HEK293 (cell line): ENCODE data around the gene ANKRD11.

Experiments
- CTCF ChIA-PET: fragments of 350-600 bp; formaldehyde crosslinking; extraction: SDS; loops from one replicate; lab custom pipeline; 2021; ENCODE audit warnings: antibody characterized with exemption; lab: Yijun Ruan, JAX
- POLR2A ChIA-PET: fragments of 300-600 bp; formaldehyde crosslinking; extraction: SDS; loops from one replicate; lab custom pipeline; 2020; ENCODE audit warnings: antibody characterized with exemption, inconsistent platforms; lab: Yijun Ruan, JAX
- H3K27ac ChIP-seq: fragments of 200-500 bp; sonication (Bioruptor generic); 2 replicates; pipeline ENCODE4 v1.5.1; 2014; ENCODE audit warnings: low read depth, low read length, control low read depth, inconsistent platforms; ENCODE audit errors: extremely low read depth
- H3K36me3 ChIP-seq, 2 experiments: fragments of 200-500 bp in 1 of 2; sonication (Bioruptor generic) in 1 of 2; 1 replicate in 1 of 2; 2 replicates in 1 of 2; pipeline ENCODE4 v1.5.1; 2014 to 2017; ENCODE audit warnings: inconsistent platforms in 2 of 2, low read length in 2 of 2; ENCODE audit not compliant: control insufficient read depth in 2 of 2, insufficient read depth in 1 of 2
- H3K4me1 ChIP-seq: fragments of 200-500 bp; sonication (Bioruptor generic); 2 replicates; pipeline ENCODE4 v1.5.1; 2014; ENCODE audit warnings: mild to moderate bottlenecking, low read length, inconsistent platforms; ENCODE audit not compliant: control insufficient read depth, insufficient read depth
- H3K4me3 ChIP-seq: 2 replicates; pipeline ENCODE4 v1.5.1; 2011; ENCODE audit warnings: low read depth, mild to moderate bottlenecking, control low read depth, low read length, moderate library complexity
- H3K9me3 ChIP-seq: fragments of 200-500 bp; sonication (Bioruptor generic); 2 replicates; pipeline ENCODE4 v1.5.1; 2014; ENCODE audit warnings: low read depth, low read length, inconsistent platforms; ENCODE audit not compliant: control insufficient read depth, insufficient read depth
- EGR2 ChIP-seq: fragments of 450-650 bp; formaldehyde crosslinking; IDR thresholded peaks from 2 replicates; pipeline ENCODE4 v1.5.1; 2016; ENCODE audit warnings: low read depth, missing biosample characterization, missing genetic modification characterization
- IKZF3 ChIP-seq: fragments of 450-650 bp; IDR thresholded peaks from 2 replicates; pipeline ENCODE4 v1.5.0; 2018; ENCODE audit warnings: missing biosample characterization, mild to moderate bottlenecking, missing genetic modification characterization, moderate library complexity
- SETDB1 ChIP-seq: IDR thresholded peaks from one replicate; pipeline ENCODE4 v1.6.1; 2017; ENCODE audit warnings: mild to moderate bottlenecking, low read length, moderate library complexity, mixed read lengths; ENCODE audit not compliant: insufficient read length
- ZIC2 ChIP-seq: fragments of 450-650 bp; formaldehyde crosslinking; IDR thresholded peaks from 2 replicates; pipeline ENCODE4 v1.5.1; 2016; ENCODE audit warnings: missing biosample characterization, missing genetic modification characterization
- ZNF140 ChIP-seq: fragments of 450-650 bp; formaldehyde crosslinking; IDR thresholded peaks from 2 replicates; pipeline ENCODE4 v1.5.1; 2016; ENCODE audit warnings: missing biosample characterization, missing genetic modification characterization
- ZNF266 ChIP-seq: fragments of 450-650 bp; formaldehyde crosslinking; IDR thresholded peaks from 2 replicates; pipeline ENCODE4 v1.5.1; 2016; ENCODE audit warnings: missing biosample characterization, missing genetic modification characterization, low read depth
- ZNF423 ChIP-seq: fragments of 450-650 bp; formaldehyde crosslinking; IDR thresholded peaks from 2 replicates; pipeline ENCODE4 v1.5.1; 2016; ENCODE audit warnings: missing biosample characterization, missing genetic modification characterization
- ZNF501 ChIP-seq: fragments of 450-650 bp; formaldehyde crosslinking; IDR thresholded peaks from 2 replicates; pipeline ENCODE4 v1.5.1; 2016; ENCODE audit warnings: missing biosample characterization, missing genetic modification characterization
- ZNF529 ChIP-seq: fragments of 450-650 bp; formaldehyde crosslinking; IDR thresholded peaks from 2 replicates; pipeline ENCODE4 v1.5.1; 2017; ENCODE audit warnings: missing genetic modification characterization, missing biosample characterization; ENCODE audit not compliant: insufficient replicate concordance
- ZNF610 ChIP-seq: fragments of 450-650 bp; formaldehyde crosslinking; IDR thresholded peaks from 2 replicates; pipeline ENCODE4 v1.5.1; 2016; ENCODE audit warnings: missing biosample characterization, missing genetic modification characterization, borderline replicate concordance
- ZNF776 ChIP-seq: fragments of 450-650 bp; formaldehyde crosslinking; IDR thresholded peaks from 2 replicates; pipeline ENCODE4 v1.5.0; 2017; ENCODE audit warnings: missing biosample characterization, missing genetic modification characterization, borderline replicate concordance
- ZNF785 ChIP-seq: fragments of 450-650 bp; formaldehyde crosslinking; IDR thresholded peaks from 2 replicates; pipeline ENCODE4 v1.5.1; 2016; ENCODE audit warnings: missing biosample characterization, missing genetic modification characterization
- ZSCAN23 ChIP-seq: fragments of 450-650 bp; formaldehyde crosslinking; IDR thresholded peaks from 2 replicates; pipeline ENCODE4 v1.5.1; 2016; ENCODE audit warnings: missing biosample characterization, missing genetic modification characterization
- ZSCAN30 ChIP-seq: fragments of 450-650 bp; IDR thresholded peaks from 2 replicates; pipeline ENCODE4 v1.5.1; 2018; ENCODE audit warnings: missing biosample characterization, mild to moderate bottlenecking, missing genetic modification characterization, moderate library complexity
- TF ChIP-seq, protein P1 (sequence below): sonication (generic); formaldehyde crosslinking; IDR thresholded peaks from 2 replicates; pipeline ENCODE4 v1.8.1; 2022; ENCODE audit warnings: mild to moderate bottlenecking, moderate library complexity, missing genetic modification reagents
- TF ChIP-seq, protein P2 (sequence below): fragments of 450-650 bp; formaldehyde crosslinking; IDR thresholded peaks from 2 replicates; pipeline ENCODE4 v1.5.1; 2016; ENCODE audit warnings: missing biosample characterization, missing genetic modification characterization

The ANKRD11 gene

DNA sequence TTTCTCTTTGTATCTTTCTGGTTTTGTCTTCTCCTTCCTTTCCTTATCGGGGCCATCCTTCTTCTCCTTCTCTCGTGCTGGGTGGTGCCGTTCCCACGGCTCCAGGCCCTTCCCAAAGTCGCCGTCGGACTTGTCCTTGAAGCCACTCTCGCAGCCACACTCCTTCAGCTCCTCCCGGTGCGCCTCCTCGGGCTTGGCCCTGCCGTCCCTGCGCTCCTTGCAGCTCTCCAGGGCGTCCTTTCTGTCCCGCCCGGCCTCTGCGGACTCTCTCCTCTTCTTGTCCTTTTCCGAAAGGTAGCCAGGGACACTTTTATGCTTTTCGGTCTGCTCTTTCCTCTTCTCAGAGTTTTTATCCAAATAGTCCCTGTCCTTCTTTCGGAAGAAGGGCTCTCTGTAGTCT is 206.9 kb downstream of the ANKRD11 start:
- POLR2A ChIA-PET, result no interaction called here
- peaks cover 7 to 92% of the 10 kb centered on the region in 2 experiments; a peak in 2 of 3 replicates for H3K36me3 ChIP-seq
- no peaks in the 10 kb centered on the region for H3K4me1 ChIP-seq
- no peaks in the 10 kb centered on the region for H3K9me3 ChIP-seq
- TF ChIP-seq ZNF785 (tag by site-specific recombination) (no peak), ZNF776 (tag by site-specific recombination) (no peak), ZNF423 (no peak), ZNF266 (tag by site-specific recombination) (no peak), ZSCAN30 (no peak), EGR2 (tag by site-specific recombination) (no peak), ZIC2 (tag by site-specific recombination) (no peak), ZNF610 (no peak)
- TF ChIP-seq, protein P1, sequence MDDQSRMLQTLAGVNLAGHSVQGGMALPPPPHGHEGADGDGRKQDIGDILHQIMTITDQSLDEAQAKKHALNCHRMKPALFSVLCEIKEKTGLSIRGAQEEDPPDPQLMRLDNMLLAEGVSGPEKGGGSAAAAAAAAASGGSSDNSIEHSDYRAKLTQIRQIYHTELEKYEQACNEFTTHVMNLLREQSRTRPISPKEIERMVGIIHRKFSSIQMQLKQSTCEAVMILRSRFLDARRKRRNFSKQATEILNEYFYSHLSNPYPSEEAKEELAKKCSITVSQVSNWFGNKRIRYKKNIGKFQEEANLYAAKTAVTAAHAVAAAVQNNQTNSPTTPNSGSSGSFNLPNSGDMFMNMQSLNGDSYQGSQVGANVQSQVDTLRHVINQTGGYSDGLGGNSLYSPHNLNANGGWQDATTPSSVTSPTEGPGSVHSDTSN (CRISPR knock-in tag), result no peak
- TF ChIP-seq, all 188 proteins: peak for 0
- Histone ChIP-seq H3K27ac (no peak overlapping the region), H3K4me3 (no peak overlapping the region)
- CTCF ChIA-PET, result no interaction called here

DNA sequence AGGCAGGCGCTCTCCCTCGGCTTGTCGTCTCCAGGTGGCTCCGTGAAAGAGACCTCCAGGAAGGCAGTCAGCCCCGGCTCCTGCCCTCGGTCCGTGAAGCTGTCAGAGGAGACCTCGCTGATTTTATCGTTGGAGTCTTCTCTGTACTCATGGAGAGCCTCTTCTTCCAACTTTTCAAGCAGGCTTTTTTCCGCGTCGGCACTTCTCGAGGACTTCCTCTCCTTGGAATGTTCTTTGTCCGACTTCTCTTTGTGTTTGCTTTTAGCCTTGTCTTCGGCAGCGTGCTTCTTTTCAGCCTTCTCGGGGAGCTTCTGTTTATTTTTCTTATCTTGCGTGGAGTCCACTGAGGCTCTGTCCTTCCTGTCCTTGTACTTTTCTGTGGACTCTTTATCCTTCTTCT is 207.8 kb downstream of the ANKRD11 start:
- CTCF ChIA-PET, result no interaction called here
- TF ChIP-seq IKZF3 (tag by site-specific recombination) (no peak), ZNF501 (tag by site-specific recombination) (no peak), ZNF423 (no peak)
- TF ChIP-seq, all 188 proteins: peak for 0
- no peak overlapping the region for H3K27ac ChIP-seq
- H3K36me3 ChIP-seq, result peaks cover 7 to 92% of the 10 kb centered on the region in 2 experiments; a peak in 2 of 3 replicates
- H3K4me1 ChIP-seq, result no peaks in the 10 kb centered on the region
- POLR2A ChIA-PET, result no interaction called here
- H3K4me3 ChIP-seq, result no peak overlapping the region
- H3K9me3 ChIP-seq, result no peaks in the 10 kb centered on the region

DNA sequence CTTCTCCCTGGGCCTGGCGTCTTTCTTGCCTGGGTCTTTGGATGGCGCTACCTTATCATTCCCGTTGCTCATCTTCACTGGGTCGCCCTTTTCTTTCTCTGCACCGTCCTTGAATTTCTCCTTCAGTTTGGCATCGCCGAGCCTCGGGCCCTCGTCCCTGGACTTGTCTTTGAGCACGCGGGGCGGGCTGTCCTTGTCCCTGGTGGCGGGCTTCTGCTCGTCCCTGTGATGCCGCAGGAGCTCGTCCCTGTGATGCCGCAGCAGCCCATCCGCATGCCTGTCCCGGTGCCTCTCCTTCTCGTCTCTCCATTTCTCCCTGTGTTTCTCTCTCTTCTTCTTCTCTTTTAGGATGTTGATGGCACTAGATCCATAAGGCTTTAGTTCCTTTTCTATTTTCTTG is 208.5 kb downstream of the ANKRD11 start:
- Histone ChIP-seq H3K27ac (no peak overlapping the region), H3K9me3 (no peaks in the 10 kb centered on the region), H3K4me3 (no peak overlapping the region), H3K4me1 (no peaks in the 10 kb centered on the region), H3K36me3 (peaks cover 7 to 90% of the 10 kb centered on the region in 2 experiments; a peak in 2 of 3 replicates)
- no peak for TF ChIP-seq ZNF140
- no peak for TF ChIP-seq ZNF529 (tag by site-specific recombination)
- TF ChIP-seq SETDB1, result no peak
- TF ChIP-seq, protein P2, sequence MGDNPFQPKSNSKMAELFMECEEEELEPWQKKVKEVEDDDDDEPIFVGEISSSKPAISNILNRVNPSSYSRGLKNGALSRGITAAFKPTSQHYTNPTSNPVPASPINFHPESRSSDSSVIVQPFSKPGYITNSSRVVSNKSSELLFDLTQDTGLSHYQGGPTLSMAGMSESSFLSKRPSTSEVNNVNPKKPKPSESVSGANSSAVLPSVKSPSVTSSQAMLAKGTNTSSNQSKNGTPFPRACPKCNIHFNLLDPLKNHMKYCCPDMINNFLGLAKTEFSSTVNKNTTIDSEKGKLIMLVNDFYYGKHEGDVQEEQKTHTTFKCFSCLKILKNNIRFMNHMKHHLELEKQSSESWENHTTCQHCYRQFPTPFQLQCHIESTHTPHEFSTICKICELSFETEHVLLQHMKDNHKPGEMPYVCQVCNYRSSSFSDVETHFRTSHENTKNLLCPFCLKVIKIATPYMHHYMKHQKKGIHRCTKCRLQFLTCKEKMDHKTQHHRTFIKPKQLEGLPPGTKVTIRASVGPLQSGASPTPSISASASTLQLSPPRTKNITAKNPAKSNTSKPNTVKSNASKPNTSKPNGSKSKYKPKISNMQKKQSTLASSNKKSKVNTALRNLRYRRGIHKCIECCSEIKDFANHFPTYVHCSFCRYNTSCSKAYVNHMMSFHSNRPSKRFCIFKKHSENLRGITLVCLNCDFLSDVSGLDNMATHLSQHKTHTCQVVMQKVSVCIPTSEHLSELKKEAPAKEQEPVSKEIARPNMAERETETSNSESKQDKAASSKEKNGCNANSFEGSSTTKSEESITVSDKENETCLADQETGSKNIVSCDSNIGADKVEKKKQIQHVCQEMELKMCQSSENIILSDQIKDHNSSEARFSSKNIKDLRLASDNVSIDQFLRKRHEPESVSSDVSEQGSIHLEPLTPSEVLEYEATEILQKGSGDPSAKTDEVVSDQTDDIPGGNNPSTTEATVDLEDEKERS (tag by site-specific recombination), result no peak
- TF ChIP-seq ZNF423, result no peak
- TF ChIP-seq ZSCAN23 (tag by site-specific recombination), result no peak
- POLR2A ChIA-PET, result interaction anchor here (1.0 kb wide), 1 partner anchor 34 kb away, joined by 3 read pairs; no protein-coding TSS in a partner anchor
- CTCF ChIA-PET, result interaction anchor here (0.6 kb wide), 1 partner anchor 22 kb away, joined by 3 read pairs; no protein-coding TSS in a partner anchor
